GM18517 (cell line): ENCODE data around the gene SEZ6L.

Experiments
- ATAC-seq: cut with Tn5 transposase; IDR thresholded peaks from one replicate; pipeline ENCODE4 v1.9.1; 2021; ENCODE audit warnings: mild to moderate bottlenecking, moderate library complexity; ENCODE audit not compliant: unreplicated experiment

Gene SEZ6L

GRCh38 chr22:26327306-26327705, 158.0 kb downstream of the SEZ6L start:
- no peak for ATAC-seq

- ATAC-seq = no peak
Observed at GRCh38 chr22:26328221-26328620, 159.0 kb downstream of the SEZ6L start.

- no peak for ATAC-seq
Observed at GRCh38 chr22:26330971-26331625, 161.8 kb downstream of the SEZ6L start.

GRCh38 chr22:26333088-26333800, 164.0 kb downstream of the SEZ6L start:
- ATAC-seq = no peak

- ATAC-seq = no peak
Observed at GRCh38 chr22:26334232-26334631, 165.0 kb downstream of the SEZ6L start.

GRCh38 chr22:26336773-26337172, 167.5 kb downstream of the SEZ6L start:
- no peak for ATAC-seq

GRCh38 chr22:26339755-26340154, 170.5 kb downstream of the SEZ6L start:
- ATAC-seq = no peak

- ATAC-seq = no peak
Observed at GRCh38 chr22:26342745-26343410, 173.6 kb downstream of the SEZ6L start.

GRCh38 chr22:26345496-26345895, 176.2 kb downstream of the SEZ6L start:
- no peak for ATAC-seq

- no peak for ATAC-seq
Observed at GRCh38 chr22:26348810-26349526, 179.7 kb downstream of the SEZ6L start.

- ATAC-seq = no peak
Observed at GRCh38 chr22:26354707-26355106, 185.4 kb downstream of the SEZ6L start.

- no peak for ATAC-seq
Observed at GRCh38 chr22:26357281-26357680, 188.0 kb downstream of the SEZ6L start.

- no peak for ATAC-seq
Observed at GRCh38 chr22:26357813-26358212, 188.6 kb downstream of the SEZ6L start.

- ATAC-seq = no peak
Observed at GRCh38 chr22:26359156-26359555, 189.9 kb downstream of the SEZ6L start.

- ATAC-seq = no peak
Observed at GRCh38 chr22:26360169-26360885, 191.1 kb downstream of the SEZ6L start.

- no peak for ATAC-seq
Observed at GRCh38 chr22:26362471-26362870, 193.2 kb downstream of the SEZ6L start.

GRCh38 chr22:26364066-26365015, 195.1 kb downstream of the SEZ6L start:
- no peak for ATAC-seq

- no peak for ATAC-seq
Observed at GRCh38 chr22:26367402-26368245, 198.4 kb downstream of the SEZ6L start.

GRCh38 chr22:26372890-26373289, 203.6 kb downstream of the SEZ6L start:
- ATAC-seq = no peak
